ENCODE data around the gene SMIM45.

The SMIM45 gene

DNA sequence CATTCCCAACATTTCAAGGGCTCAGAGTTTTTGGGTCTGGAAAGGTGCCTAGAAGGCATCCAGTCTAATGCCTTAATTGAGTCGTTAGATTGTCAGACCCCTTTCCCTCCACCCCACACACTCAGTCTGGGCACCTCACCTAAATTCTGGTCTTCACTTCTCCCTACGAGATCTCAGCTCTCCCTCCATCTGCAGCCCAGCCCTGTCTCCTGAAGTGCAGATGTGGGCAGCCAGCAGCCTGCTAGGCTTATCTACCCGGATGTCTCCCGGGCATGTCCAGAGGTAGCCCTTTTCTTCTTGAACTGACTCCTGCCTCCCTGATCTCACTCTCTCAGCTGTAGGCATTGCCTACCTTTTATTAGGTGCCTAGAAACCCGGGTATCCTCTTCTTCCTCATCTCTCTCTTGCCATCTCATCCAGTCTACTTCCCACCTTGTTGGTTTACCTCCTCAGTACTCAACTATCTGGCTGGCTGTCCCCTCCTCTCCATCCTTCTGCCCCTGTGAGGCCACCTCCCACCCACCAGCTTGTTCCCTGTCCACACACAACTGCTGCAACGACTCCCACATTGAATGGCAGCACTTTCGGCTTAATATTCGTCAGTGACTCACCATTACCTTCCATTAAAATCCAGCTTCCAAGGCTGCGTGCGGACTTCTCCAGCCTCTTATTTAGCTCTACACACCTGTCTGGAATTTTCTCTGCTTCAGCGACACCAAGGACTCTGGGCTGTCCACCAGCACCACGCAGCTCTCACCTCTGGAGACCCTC lies 23.5 kb downstream of the SMIM45 start:
- Histone ChIP-seq H3K9me3 (ENCODE audit: low read length) (no peaks in the 10 kb centered on the region), H3K36me3 (ENCODE audit: insufficient read depth, low read length) (peaks cover 2% of the 10 kb centered on the region), H3K4me3 (ENCODE audit: low read length) (peak overlapping the region; percentile 78), H2AFZ (ENCODE audit: low read depth, low read length) (peak overlapping the region; percentile 95), H3K4me1 (ENCODE audit: insufficient read depth, low read length) (peaks cover 15% of the 10 kb centered on the region), H3K27me3 (ENCODE audit: insufficient read depth, low read length) (no peaks in the 10 kb centered on the region)

- H3K4me1 ChIP-seq (ENCODE audit: insufficient read depth, low read length) = peaks cover 15% of the 10 kb centered on the region
- H3K9me3 ChIP-seq (ENCODE audit: low read length) = no peaks in the 10 kb centered on the region
- peak overlapping the region; percentile 95 for H2AFZ ChIP-seq (ENCODE audit: low read depth, low read length)
- peak overlapping the region; percentile 78 for H3K4me3 ChIP-seq (ENCODE audit: low read length)
- peaks cover 9% of the 10 kb centered on the region for H3K36me3 ChIP-seq (ENCODE audit: insufficient read depth, low read length)
- H3K27me3 ChIP-seq (ENCODE audit: insufficient read depth, low read length) = no peaks in the 10 kb centered on the region
Observed at GRCh38 chr22:41976070-41976901, 24.3 kb downstream of the SMIM45 start.

DNA sequence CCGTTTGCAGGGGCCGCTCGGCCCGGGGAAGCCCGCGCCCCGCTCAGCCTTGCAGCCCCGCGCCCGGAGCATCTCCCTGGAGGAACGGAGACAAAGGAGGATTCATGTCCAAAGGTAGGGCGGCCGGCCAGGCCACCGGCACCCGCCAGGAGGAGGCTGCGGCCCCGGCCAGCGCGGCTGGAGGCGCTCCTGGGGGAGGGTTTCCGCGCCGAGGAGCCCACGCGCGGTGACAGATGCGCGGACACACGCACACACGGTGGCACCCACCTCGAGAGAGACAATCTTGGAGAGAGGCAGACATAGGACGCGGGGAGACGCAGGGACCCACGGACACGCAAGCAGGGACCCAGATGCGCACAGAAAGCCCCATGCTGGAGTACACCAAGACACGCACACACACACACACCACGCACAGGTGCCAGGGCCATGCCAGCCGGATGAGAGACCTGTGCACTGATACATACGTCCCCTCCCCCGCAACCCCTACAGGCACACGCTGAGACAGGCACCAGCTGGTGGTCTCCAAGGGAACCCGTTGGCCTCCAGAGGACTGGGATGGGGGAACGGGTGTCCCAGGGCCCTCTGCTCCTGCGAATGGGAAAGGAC lies 25.1 kb downstream of the SMIM45 start:
- Histone ChIP-seq H3K9me3 (ENCODE audit: low read length) (no peaks in the 10 kb centered on the region), H3K4me3 (ENCODE audit: low read length) (peak overlapping the region; percentile 78), H3K4me1 (ENCODE audit: insufficient read depth, low read length) (peaks cover 15% of the 10 kb centered on the region), H2AFZ (ENCODE audit: low read depth, low read length) (no peak overlapping the region), H3K27me3 (ENCODE audit: insufficient read depth, low read length) (no peaks in the 10 kb centered on the region), H3K36me3 (ENCODE audit: insufficient read depth, low read length) (peaks cover 15% of the 10 kb centered on the region)

- H3K9me3 ChIP-seq (ENCODE audit: low read length) = no peaks in the 10 kb centered on the region
- no peak overlapping the region for H2AFZ ChIP-seq (ENCODE audit: low read depth, low read length)
- peaks cover 24% of the 10 kb centered on the region for H3K36me3 ChIP-seq (ENCODE audit: insufficient read depth, low read length)
- no peaks in the 10 kb centered on the region for H3K27me3 ChIP-seq (ENCODE audit: insufficient read depth, low read length)
- no peak overlapping the region for H3K4me3 ChIP-seq (ENCODE audit: low read length)
- H3K4me1 ChIP-seq (ENCODE audit: insufficient read depth, low read length) = peaks cover 15% of the 10 kb centered on the region
Observed at GRCh38 chr22:41978732-41979131, 26.8 kb downstream of the SMIM45 start.

GRCh38 chr22:41979423-41980250 lies 27.7 kb downstream of the SMIM45 start:
- H3K27me3 ChIP-seq (ENCODE audit: insufficient read depth, low read length) = no peaks in the 10 kb centered on the region
- no peak overlapping the region for H2AFZ ChIP-seq (ENCODE audit: low read depth, low read length)
- no peak overlapping the region for H3K4me3 ChIP-seq (ENCODE audit: low read length)
- peaks cover 30% of the 10 kb centered on the region for H3K36me3 ChIP-seq (ENCODE audit: insufficient read depth, low read length)
- H3K4me1 ChIP-seq (ENCODE audit: insufficient read depth, low read length) = peaks cover 15% of the 10 kb centered on the region
- no peaks in the 10 kb centered on the region for H3K9me3 ChIP-seq (ENCODE audit: low read length)

DNA sequence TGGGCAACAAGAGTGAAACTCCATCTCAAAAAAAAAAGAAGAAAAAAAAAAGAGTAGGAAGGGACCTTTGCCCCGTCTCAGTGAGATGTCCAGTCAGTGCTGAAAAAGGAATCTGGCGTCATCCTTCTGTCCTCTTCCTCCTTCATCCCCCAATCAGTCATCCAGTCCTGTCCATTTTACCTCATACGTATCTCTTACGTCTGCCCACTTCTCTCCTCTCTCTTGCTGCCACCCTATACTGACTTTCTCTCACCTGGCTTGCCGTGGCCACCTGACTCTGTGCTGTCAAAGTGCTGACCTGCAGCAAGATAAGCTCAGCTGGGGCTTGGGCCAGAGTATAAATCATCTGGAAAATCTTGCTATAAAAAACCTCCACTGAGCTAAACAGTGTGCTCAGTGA lies 30.9 kb downstream of the SMIM45 start:
- peaks cover 3% of the 10 kb centered on the region for H3K4me1 ChIP-seq (ENCODE audit: insufficient read depth, low read length)
- no peak overlapping the region for H2AFZ ChIP-seq (ENCODE audit: low read depth, low read length)
- H3K27me3 ChIP-seq (ENCODE audit: insufficient read depth, low read length) = no peaks in the 10 kb centered on the region
- H3K36me3 ChIP-seq (ENCODE audit: insufficient read depth, low read length) = peaks cover 49% of the 10 kb centered on the region
- no peak overlapping the region for H3K4me3 ChIP-seq (ENCODE audit: low read length)
- no peaks in the 10 kb centered on the region for H3K9me3 ChIP-seq (ENCODE audit: low read length)

DNA sequence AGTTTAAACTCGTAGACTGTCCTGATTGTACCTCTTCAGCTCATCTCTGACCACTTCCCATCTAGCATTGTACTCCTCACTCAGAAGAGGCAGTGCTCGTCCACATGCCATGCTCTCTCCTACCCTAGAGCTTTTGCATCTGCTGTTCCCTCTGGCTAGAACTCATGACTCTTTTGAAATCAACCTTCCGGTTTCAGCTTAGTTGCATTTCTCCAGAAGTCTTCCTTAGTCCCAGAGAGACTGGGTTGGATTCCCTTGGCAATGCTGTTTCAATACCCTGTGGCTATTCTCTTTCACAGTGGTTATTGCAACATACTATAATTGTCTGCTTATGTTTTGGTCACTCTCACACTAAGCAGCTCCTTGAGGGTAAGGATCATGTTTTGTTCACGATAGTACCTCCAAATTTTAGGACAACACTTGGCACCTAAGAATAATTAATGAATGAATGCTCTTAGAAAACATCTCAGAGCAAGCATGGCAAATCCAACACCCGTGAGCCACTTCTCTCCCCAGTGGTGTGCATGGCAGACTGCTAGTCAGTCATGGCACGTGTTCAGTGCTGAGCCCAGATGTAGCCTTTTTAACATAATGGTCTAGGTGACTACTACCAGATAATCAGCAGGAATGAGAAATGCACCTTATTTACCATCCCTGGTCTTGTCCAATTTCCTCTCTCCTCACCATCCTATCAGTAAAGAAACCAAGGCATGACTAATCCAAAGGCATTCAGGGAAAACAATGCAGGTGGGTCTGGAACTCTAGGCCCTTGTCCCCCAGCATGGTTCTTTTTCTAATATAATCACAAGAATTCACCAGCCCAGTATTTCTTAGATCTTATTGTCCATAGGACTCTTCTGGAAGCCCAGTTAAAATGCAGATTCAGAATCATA lies 31.8 kb downstream of the SMIM45 start:
- Histone ChIP-seq H3K4me3 (ENCODE audit: low read length) (no peak overlapping the region), H3K4me1 (ENCODE audit: insufficient read depth, low read length) (no peaks in the 10 kb centered on the region), H2AFZ (ENCODE audit: low read depth, low read length) (no peak overlapping the region), H3K9me3 (ENCODE audit: low read length) (no peaks in the 10 kb centered on the region), H3K36me3 (ENCODE audit: insufficient read depth, low read length) (peaks cover 58% of the 10 kb centered on the region), H3K27me3 (ENCODE audit: insufficient read depth, low read length) (no peaks in the 10 kb centered on the region)

DNA sequence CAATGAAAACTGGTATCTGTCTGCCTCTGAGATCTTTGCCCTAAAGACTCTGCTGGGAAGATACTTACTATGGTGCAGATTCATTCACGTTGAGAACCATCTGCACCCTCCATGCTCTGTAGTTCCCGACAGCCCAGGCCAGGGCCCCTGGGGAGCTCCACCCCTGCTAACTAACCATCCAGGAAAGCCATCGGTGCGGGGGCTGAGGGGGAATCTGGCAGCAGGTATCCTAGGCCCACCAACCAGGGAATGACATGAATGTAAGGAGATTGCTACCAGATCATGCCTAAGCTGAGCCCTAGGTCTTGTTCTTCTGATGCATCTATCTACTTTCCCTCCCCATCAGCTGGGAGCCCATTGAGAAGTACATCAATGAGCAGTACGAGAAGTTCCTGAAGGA lies 35.3 kb downstream of the SMIM45 start:
- Histone ChIP-seq H3K4me1 (ENCODE audit: insufficient read depth, low read length) (no peaks in the 10 kb centered on the region), H3K36me3 (ENCODE audit: insufficient read depth, low read length) (peaks cover 73% of the 10 kb centered on the region), H2AFZ (ENCODE audit: low read depth, low read length) (no peak overlapping the region), H3K27me3 (ENCODE audit: insufficient read depth, low read length) (no peaks in the 10 kb centered on the region), H3K9me3 (ENCODE audit: low read length) (no peaks in the 10 kb centered on the region), H3K4me3 (ENCODE audit: low read length) (no peak overlapping the region)

GRCh38 chr22:41989246-41989645 lies 37.3 kb downstream of the SMIM45 start:
- Histone ChIP-seq H3K4me1 (ENCODE audit: insufficient read depth, low read length) (no peaks in the 10 kb centered on the region), H3K36me3 (ENCODE audit: insufficient read depth, low read length) (peaks cover 76% of the 10 kb centered on the region), H3K27me3 (ENCODE audit: insufficient read depth, low read length) (no peaks in the 10 kb centered on the region), H3K9me3 (ENCODE audit: low read length) (no peaks in the 10 kb centered on the region), H2AFZ (ENCODE audit: low read depth, low read length) (no peak overlapping the region), H3K4me3 (ENCODE audit: low read length) (no peak overlapping the region)

GRCh38 chr22:41991111-41991510 lies 39.2 kb downstream of the SMIM45 start:
- Histone ChIP-seq H3K4me1 (ENCODE audit: insufficient read depth, low read length) (no peaks in the 10 kb centered on the region), H3K4me3 (ENCODE audit: low read length) (no peak overlapping the region), H3K27me3 (ENCODE audit: insufficient read depth, low read length) (no peaks in the 10 kb centered on the region), H3K9me3 (ENCODE audit: low read length) (no peaks in the 10 kb centered on the region), H2AFZ (ENCODE audit: low read depth, low read length) (no peak overlapping the region), H3K36me3 (ENCODE audit: insufficient read depth, low read length) (peaks cover 84% of the 10 kb centered on the region)

GRCh38 chr22:41992496-41992895 lies 40.5 kb downstream of the SMIM45 start:
- Histone ChIP-seq H3K36me3 (ENCODE audit: insufficient read depth, low read length) (peaks cover 91% of the 10 kb centered on the region), H2AFZ (ENCODE audit: low read depth, low read length) (no peak overlapping the region), H3K27me3 (ENCODE audit: insufficient read depth, low read length) (no peaks in the 10 kb centered on the region)

GRCh38 chr22:41995211-41995610 lies 43.3 kb downstream of the SMIM45 start:
- H3K4me3 ChIP-seq (ENCODE audit: low read length) = no peak overlapping the region
- H3K36me3 ChIP-seq (ENCODE audit: insufficient read depth, low read length) = peaks cover 67% of the 10 kb centered on the region
- no peaks in the 10 kb centered on the region for H3K9me3 ChIP-seq (ENCODE audit: low read length)
- H3K27me3 ChIP-seq (ENCODE audit: insufficient read depth, low read length) = no peaks in the 10 kb centered on the region
- no peak overlapping the region for H2AFZ ChIP-seq (ENCODE audit: low read depth, low read length)
- no peaks in the 10 kb centered on the region for H3K4me1 ChIP-seq (ENCODE audit: insufficient read depth, low read length)

More at GRCh38 chr22:41992496-41992895, 40.5 kb downstream of the SMIM45 start:
- Histone ChIP-seq H3K4me3 (ENCODE audit: low read length) (no peak overlapping the region), H3K9me3 (ENCODE audit: low read length) (no peaks in the 10 kb centered on the region), H3K4me1 (ENCODE audit: insufficient read depth, low read length) (no peaks in the 10 kb centered on the region)

Measured in neuron (in vitro differentiated cells).